ENCODE data around the gene HPCA. TPM values are rescaled to one million over a fixed set of nuclear protein-coding genes. Genes with fewer than 3 reads are reported as not detected.

Gene HPCA
- total and polyA plus RNA-seq, 2 of the 4 experiments (the other 2 are of a cell fraction), result 0.22 TPM; not detected in 1

DNA sequence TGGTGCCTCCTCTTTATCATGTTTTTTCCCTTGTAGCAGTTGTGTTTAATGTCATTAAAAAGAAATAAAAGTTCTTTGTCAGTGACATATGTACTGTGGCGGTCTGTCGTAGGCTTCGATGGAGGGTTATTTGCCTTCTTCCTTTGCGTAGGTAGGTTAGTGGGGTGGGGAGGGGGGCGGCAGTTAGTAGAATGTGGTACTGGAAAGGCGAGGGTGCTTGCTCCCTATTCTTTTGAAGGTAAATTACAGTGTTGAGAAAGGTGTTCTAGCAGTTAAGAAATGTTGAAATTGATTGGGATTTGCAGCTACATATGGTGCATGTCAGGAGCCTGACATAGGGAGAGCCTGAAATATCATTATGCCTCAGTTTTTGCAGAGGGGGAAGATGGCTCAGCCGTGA lies 27.5 kb upstream of the HPCA start:
- Histone ChIP-seq H3K9me3 (ENCODE audit: control insufficient read depth, insufficient read depth, low read length) (no peaks in the 10 kb centered on the region), H3K14ac (replicated peaks; ENCODE audit: low read depth, low read length) (no peak overlapping the region), H3K56ac (ENCODE audit: extremely low read depth, insufficient read depth, low read length) (no peak overlapping the region), H3K23ac (ENCODE audit: low read depth, low read length) (no peak overlapping the region), H2BK15ac (ENCODE audit: low read depth, low read length) (no peak overlapping the region), H2BK5ac (ENCODE audit: low read depth, low read length, poor library complexity, severe bottlenecking) (no peak overlapping the region), H3K18ac (ENCODE audit: low read depth, low read length) (no peak overlapping the region), H2AFZ (replicated peaks; ENCODE audit: low read length, poor library complexity) (no peak overlapping the region), H3K36me3 (ENCODE audit: control insufficient read depth, insufficient read depth, low read length) (peaks cover 20% of the 10 kb centered on the region), H4K5ac (ENCODE audit: low read depth, low read length) (no peak overlapping the region), H3K4ac (ENCODE audit: low read depth, low read length) (no peak overlapping the region), H4K20me1 (ENCODE audit: insufficient read depth, low read length) (no peaks in the 10 kb centered on the region; the same call in 1 of the 2 replicates), H2BK20ac (ENCODE audit: low read depth, low read length) (no peak overlapping the region), H3K9me1 (ENCODE audit: insufficient read depth, low read length) (peaks cover 11% of the 10 kb centered on the region; the same call in 1 of the 2 replicates), H3K4me1 (ENCODE audit: control insufficient read depth, insufficient read depth, low read length) (peaks cover 7% of the 10 kb centered on the region), H4K8ac (ENCODE audit: low read depth in 2 of 2, low read length in 2 of 2) (no peak overlapping the region), H2AK9ac (replicated peaks; ENCODE audit: low read depth, low read length, poor library complexity) (no peak overlapping the region), H3K4me3 (ENCODE audit: insufficient read depth, low read depth, low read length) (no peak overlapping the region), H2BK120ac (ENCODE audit: low read depth, low read length) (no peak overlapping the region), H3K79me1 (ENCODE audit: low read depth in 1 of 2, low read length in 2 of 2) (no peaks in the 10 kb centered on the region; a peak in 1 of 4 replicates), H3K27ac (ENCODE audit: insufficient read depth, low read length) (no peak overlapping the region), H3K27me3 (ENCODE audit: control insufficient read depth, insufficient read depth, low read length) (no peaks in the 10 kb centered on the region), H4K91ac (ENCODE audit: insufficient read depth, low read depth, low read length) (no peak overlapping the region), H3K9ac (ENCODE audit: low read depth, low read length) (no peak overlapping the region), H2AK5ac (ENCODE audit: low read depth, low read length) (no peak overlapping the region), H3K4me2 (ENCODE audit: low read depth, low read length) (no peak overlapping the region)
- CTCF ChIA-PET, result interaction anchor here (0.6 kb wide), 1 partner anchor 127 kb away, joined by 3 read pairs; no protein-coding TSS in a partner anchor
- DNase-seq (no peak), ATAC-seq (ENCODE audit: low read depth) (no peak)
- intact Hi-C loops (cut with micrococcal nuclease), result no loop called here
- dilution Hi-C loops (cut with HindIII; ENCODE audit: low sequenced_read_pairs, unreplicated experiment), result no loop called here
- no TSS peak for BruUV-seq (replicated peaks)
- WGBS, 2 experiments (ENCODE audit: extremely low coverage in 2 of 2, insufficient read length in 1 of 2), result 100% methylated on average over 2 of the region's 7 CpGs; no CpG with 5 or more reads in 1 of the 2 experiments
- in situ Hi-C loops (cut with MboI; ENCODE audit: low sequenced_read_pairs), result no loop called here
- TF ChIP-seq NFE2L2 (IDR thresholded peaks at IDR 0.05; ENCODE audit: low read depth, low read length), result no peak
- TF ChIP-seq BHLHE40 (IDR thresholded peaks at IDR 0.05; ENCODE audit: low read depth, low read length), result no peak
- no peak for TF ChIP-seq MAFK (IDR thresholded peaks at IDR 0.05; ENCODE audit: low read depth, low read length)
- TF ChIP-seq, protein P1, sequence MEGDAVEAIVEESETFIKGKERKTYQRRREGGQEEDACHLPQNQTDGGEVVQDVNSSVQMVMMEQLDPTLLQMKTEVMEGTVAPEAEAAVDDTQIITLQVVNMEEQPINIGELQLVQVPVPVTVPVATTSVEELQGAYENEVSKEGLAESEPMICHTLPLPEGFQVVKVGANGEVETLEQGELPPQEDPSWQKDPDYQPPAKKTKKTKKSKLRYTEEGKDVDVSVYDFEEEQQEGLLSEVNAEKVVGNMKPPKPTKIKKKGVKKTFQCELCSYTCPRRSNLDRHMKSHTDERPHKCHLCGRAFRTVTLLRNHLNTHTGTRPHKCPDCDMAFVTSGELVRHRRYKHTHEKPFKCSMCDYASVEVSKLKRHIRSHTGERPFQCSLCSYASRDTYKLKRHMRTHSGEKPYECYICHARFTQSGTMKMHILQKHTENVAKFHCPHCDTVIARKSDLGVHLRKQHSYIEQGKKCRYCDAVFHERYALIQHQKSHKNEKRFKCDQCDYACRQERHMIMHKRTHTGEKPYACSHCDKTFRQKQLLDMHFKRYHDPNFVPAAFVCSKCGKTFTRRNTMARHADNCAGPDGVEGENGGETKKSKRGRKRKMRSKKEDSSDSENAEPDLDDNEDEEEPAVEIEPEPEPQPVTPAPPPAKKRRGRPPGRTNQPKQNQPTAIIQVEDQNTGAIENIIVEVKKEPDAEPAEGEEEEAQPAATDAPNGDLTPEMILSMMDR (conservative IDR thresholded peaks at IDR 0.05; ENCODE audit: low read depth, low read length), result no peak
- TF ChIP-seq POLR2A (IDR thresholded peaks at IDR 0.05; ENCODE audit: low read depth, low read length), result no peak
- TF ChIP-seq SMC3 (IDR thresholded peaks at IDR 0.05; ENCODE audit: low read depth, low read length), result no peak
- TF ChIP-seq RAD21 (IDR thresholded peaks at IDR 0.05; ENCODE audit: low read length), result no peak
- no peak for TF ChIP-seq RFX5 (IDR thresholded peaks at IDR 0.05; ENCODE audit: low read depth, low read length)
- no peak for TF ChIP-seq MXI1 (IDR thresholded peaks at IDR 0.05; ENCODE audit: borderline replicate concordance, low read depth, low read length)
- TF ChIP-seq, protein P2, sequence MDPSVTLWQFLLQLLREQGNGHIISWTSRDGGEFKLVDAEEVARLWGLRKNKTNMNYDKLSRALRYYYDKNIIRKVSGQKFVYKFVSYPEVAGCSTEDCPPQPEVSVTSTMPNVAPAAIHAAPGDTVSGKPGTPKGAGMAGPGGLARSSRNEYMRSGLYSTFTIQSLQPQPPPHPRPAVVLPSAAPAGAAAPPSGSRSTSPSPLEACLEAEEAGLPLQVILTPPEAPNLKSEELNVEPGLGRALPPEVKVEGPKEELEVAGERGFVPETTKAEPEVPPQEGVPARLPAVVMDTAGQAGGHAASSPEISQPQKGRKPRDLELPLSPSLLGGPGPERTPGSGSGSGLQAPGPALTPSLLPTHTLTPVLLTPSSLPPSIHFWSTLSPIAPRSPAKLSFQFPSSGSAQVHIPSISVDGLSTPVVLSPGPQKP (IDR thresholded peaks at IDR 0.05; ENCODE audit: borderline replicate concordance, low read depth, low read length), result no peak
- POLR2A ChIA-PET (ENCODE audit: unreplicated experiment), result no interaction called here

Data from IMR-90 (cell line).